Mucosa of stomach (tissue), 1 donor: Measurements from ENCODE around the gene CCDC148.
A peak's percentile ranks its signal among the peaks of the same experiment; 100 is the strongest.
"Not testable (repeated sequence)": the region's sequence is repeated elsewhere in the genome, so short reads cannot be mapped to it uniquely, and the experiment has no call there.

Source experiments
- H3K27me3 ChIP-seq: one replicate; pipeline ENCODE4 v1.7.0; 2013; ENCODE audit warnings: mild to moderate bottlenecking, low read length; ENCODE audit not compliant: control insufficient read depth, insufficient read depth
- H3K36me3 ChIP-seq: one replicate; pipeline ENCODE4 v1.7.0; 2013; ENCODE audit warnings: low read length; ENCODE audit not compliant: control insufficient read depth, insufficient read depth
- H3K4me1 ChIP-seq: one replicate; pipeline ENCODE4 v1.7.0; 2013; ENCODE audit warnings: mild to moderate bottlenecking, low read length; ENCODE audit not compliant: control insufficient read depth, insufficient read depth
- H3K4me3 ChIP-seq: one replicate; pipeline ENCODE4 v1.7.0; 2013; ENCODE audit warnings: low read length
- H3K9ac ChIP-seq: one replicate; pipeline ENCODE4 v1.7.0; 2013; ENCODE audit warnings: mild to moderate bottlenecking, low read length, moderate library complexity
- H3K9me3 ChIP-seq: one replicate; pipeline ENCODE4 v1.7.0; 2013; ENCODE audit warnings: mild to moderate bottlenecking, low read length, moderate library complexity; ENCODE audit not compliant: control insufficient read depth
- donor health status: Pancreatic carcinoma.

CCDC148 gene

DNA sequence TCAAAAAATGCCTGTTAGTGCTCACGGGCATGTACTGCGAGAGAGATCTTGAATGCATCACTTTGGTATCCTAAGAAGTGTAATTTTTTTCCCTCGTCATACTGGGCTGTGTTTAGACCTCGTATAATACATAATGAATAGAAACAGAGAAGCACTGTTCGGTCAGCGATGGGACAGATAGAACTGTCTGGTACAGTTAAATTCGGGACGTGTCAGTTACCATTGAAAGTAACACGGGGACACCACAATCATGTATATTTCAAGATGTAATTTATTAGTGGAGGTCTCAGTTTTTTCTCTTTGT lies 2.0 kb upstream of the CCDC148 start:
- Histone ChIP-seq H3K27me3 (no peaks in the 10 kb centered on the region), H3K9me3 (no peaks in the 10 kb centered on the region), H3K36me3 (no peaks in the 10 kb centered on the region), H3K9ac (peak overlapping the region; percentile 73), H3K4me1 (peaks cover 20% of the 10 kb centered on the region), H3K4me3 (peak overlapping the region; percentile 52)

DNA sequence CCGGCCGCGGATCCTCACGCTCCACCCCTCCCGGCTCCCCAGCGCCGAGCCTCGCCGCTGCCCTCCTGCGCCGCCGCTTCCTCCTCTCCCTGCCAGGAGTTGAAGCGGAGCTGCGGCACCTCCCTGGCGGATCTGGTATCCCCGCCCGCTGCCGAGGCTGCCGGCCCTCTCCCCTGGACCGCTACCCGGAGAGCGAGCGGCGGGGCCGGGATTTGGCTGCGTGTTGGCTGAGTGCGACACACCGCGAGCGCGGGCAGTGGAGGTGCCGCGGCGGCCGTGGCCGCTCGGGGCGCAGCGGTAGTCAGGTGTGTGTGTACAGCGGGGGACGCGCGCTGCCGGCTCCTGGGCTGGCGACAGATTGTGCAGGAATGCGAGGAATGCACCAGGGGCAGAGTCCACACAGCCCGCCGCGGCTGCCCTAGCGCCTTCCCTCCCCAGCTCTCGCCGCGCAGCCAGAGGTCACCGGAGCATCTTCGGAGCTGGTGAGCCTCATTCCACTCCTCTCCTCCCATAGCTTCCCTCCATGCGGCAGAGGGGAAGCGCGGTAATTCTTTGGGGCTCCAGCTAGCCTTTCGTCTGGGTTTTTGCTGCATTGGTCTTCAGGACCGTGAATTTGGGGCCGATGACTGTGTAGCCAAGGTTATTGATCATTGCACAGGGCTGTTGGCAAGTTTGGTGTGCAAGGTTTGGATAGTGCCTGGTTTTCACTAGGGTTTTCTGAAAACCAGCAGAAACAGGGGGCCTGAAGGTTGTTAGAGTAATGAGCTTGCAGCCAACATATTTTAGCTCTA lies 1.5 kb upstream of the CCDC148 start:
- peak overlapping the region; percentile 52 for H3K4me3 ChIP-seq
- no peaks in the 10 kb centered on the region for H3K27me3 ChIP-seq
- peak overlapping the region; percentile 73 for H3K9ac ChIP-seq
- no peaks in the 10 kb centered on the region for H3K36me3 ChIP-seq
- H3K9me3 ChIP-seq: no peaks in the 10 kb centered on the region
- peaks cover 20% of the 10 kb centered on the region for H3K4me1 ChIP-seq

- no peaks in the 10 kb centered on the region for H3K36me3 ChIP-seq
- peaks cover 20% of the 10 kb centered on the region for H3K4me1 ChIP-seq
- H3K4me3 ChIP-seq: peak overlapping the region; percentile 52
- H3K27me3 ChIP-seq: no peaks in the 10 kb centered on the region
- peak overlapping the region; percentile 73 for H3K9ac ChIP-seq
- no peaks in the 10 kb centered on the region for H3K9me3 ChIP-seq
Measured at GRCh38 chr2:158457092-158457825, 706 bp upstream of the CCDC148 start.

- no peaks in the 10 kb centered on the region for H3K27me3 ChIP-seq
- no peak overlapping the region for H3K9ac ChIP-seq
- H3K4me1 ChIP-seq: no peaks in the 10 kb centered on the region
- no peaks in the 10 kb centered on the region for H3K36me3 ChIP-seq
- H3K4me3 ChIP-seq: no peak overlapping the region
- no peaks in the 10 kb centered on the region for H3K9me3 ChIP-seq
Measured at GRCh38 chr2:158443606-158444005, 12.9 kb downstream of the CCDC148 start.

GRCh38 chr2:158439062-158439461 lies 17.5 kb downstream of the CCDC148 start:
- not testable (repeated sequence) for H3K9me3 ChIP-seq, H3K36me3 ChIP-seq, H3K9ac ChIP-seq, H3K27me3 ChIP-seq, H3K4me1 ChIP-seq, H3K4me3 ChIP-seq

DNA sequence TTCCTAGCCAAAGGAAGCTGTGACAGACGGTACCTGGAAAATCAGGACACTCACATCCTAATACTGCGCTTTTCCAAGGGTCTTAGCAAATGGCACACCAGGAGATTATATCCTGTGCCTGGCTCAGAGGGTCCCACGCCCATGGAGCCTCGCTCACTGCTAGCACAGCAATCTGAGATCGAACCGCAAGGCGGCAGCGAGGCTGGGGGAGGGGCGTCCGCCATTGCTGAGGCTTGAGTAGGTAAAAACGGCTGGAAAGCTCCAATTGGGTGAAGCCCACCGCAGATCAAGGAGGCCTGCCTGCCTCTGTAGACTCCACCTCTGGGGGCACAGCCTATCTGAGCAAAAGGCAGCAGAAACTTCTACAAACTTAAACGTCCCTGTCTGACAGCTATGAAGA lies 22.8 kb downstream of the CCDC148 start:
- H3K36me3 ChIP-seq, H3K4me1 ChIP-seq, H3K9ac ChIP-seq, H3K4me3 ChIP-seq, H3K27me3 ChIP-seq, H3K9me3 ChIP-seq: not testable (repeated sequence)

- H3K9me3 ChIP-seq: no peaks in the 10 kb centered on the region
- H3K27me3 ChIP-seq: no peaks in the 10 kb centered on the region
- H3K36me3 ChIP-seq: no peaks in the 10 kb centered on the region
- H3K4me1 ChIP-seq: no peaks in the 10 kb centered on the region
- H3K4me3 ChIP-seq: no peak overlapping the region
- H3K9ac ChIP-seq: no peak overlapping the region
Measured at GRCh38 chr2:158432117-158432516, 24.4 kb downstream of the CCDC148 start.

GRCh38 chr2:158414538-158414937 lies 42.0 kb downstream of the CCDC148 start:
- no peaks in the 10 kb centered on the region for H3K36me3 ChIP-seq
- no peak overlapping the region for H3K4me3 ChIP-seq
- H3K4me1 ChIP-seq: peaks cover 3% of the 10 kb centered on the region
- H3K9me3 ChIP-seq: no peaks in the 10 kb centered on the region
- H3K27me3 ChIP-seq: no peaks in the 10 kb centered on the region
- no peak overlapping the region for H3K9ac ChIP-seq

DNA sequence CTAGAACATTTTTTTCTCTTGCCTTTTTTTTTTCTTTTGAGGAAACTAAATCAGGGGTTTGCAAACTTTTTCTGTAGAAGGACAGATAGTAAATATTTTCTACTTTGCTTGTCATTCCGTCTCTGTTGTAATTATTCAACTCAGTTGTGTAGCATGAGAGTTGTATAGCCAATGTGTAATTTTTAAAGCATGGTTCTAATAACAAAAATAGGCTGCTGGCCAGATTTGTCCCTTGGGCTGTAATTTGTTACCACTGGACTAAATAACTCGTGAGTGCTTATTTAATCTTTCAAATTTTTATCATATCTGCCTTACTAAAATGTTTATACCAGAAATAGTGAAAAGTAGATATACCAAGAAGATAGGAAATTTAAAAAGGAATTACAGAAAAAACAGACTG lies 43.0 kb downstream of the CCDC148 start:
- Histone ChIP-seq H3K27me3 (no peaks in the 10 kb centered on the region), H3K4me1 (peaks cover 3% of the 10 kb centered on the region), H3K9me3 (no peaks in the 10 kb centered on the region), H3K36me3 (no peaks in the 10 kb centered on the region), H3K4me3 (no peak overlapping the region), H3K9ac (no peak overlapping the region)

DNA sequence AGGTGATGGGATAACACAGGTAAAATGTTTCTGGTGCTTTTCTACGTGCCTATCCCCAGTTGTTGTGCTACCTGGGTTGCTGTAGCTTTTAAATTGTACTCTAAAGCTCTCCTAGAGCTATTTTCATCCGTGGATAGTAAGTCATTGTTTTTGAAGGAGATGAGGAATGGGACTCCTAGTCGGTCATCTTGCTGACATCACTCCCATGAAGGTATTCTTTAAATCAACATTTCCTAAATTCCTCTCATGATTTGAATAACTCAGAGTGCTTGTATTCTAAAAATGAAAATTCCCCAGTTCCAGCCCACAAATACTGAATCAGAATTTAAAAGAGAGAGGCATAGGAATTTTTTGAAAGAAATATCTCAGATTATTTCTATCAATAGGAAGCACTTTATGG lies 44.3 kb downstream of the CCDC148 start:
- H3K9me3 ChIP-seq: no peaks in the 10 kb centered on the region
- no peak overlapping the region for H3K4me3 ChIP-seq
- H3K36me3 ChIP-seq: no peaks in the 10 kb centered on the region
- H3K4me1 ChIP-seq: peaks cover 3% of the 10 kb centered on the region
- H3K9ac ChIP-seq: no peak overlapping the region
- no peaks in the 10 kb centered on the region for H3K27me3 ChIP-seq

- Histone ChIP-seq H3K4me3 (no peak overlapping the region), H3K4me1 (peaks cover 3% of the 10 kb centered on the region), H3K9me3 (no peaks in the 10 kb centered on the region), H3K36me3 (no peaks in the 10 kb centered on the region), H3K27me3 (no peaks in the 10 kb centered on the region), H3K9ac (no peak overlapping the region)
Measured at GRCh38 chr2:158411748-158412147, 44.8 kb downstream of the CCDC148 start.

DNA sequence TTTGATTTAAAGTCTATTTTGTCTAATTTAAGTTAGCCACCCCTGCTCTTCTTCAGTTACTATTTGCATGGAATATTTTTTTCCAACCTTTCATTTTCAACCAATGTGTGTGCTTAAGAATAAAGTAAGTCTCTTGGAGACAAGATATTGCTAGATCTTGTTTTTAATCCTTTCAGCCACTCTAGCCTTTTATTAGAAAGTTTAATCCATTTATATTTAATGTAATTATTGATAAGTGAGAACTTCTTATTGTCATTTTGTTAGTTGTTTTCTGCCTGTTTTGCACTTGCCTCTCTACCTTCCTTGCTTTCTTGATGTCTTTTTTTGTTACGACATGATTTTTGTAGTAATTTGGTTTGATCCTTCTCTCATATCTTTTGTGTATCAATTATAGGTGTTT lies 46.4 kb downstream of the CCDC148 start:
- no peak overlapping the region for H3K4me3 ChIP-seq
- H3K9ac ChIP-seq: no peak overlapping the region
- no peaks in the 10 kb centered on the region for H3K36me3 ChIP-seq
- H3K4me1 ChIP-seq: no peaks in the 10 kb centered on the region
- H3K27me3 ChIP-seq: no peaks in the 10 kb centered on the region
- no peaks in the 10 kb centered on the region for H3K9me3 ChIP-seq
